ENCODE measurements around the gene ACOX3. TPM values are rescaled to one million over a fixed set of nuclear protein-coding genes. Genes with fewer than 3 reads are reported as not detected.

ACOX3 gene
- total and polyA plus RNA-seq, 9 of the 15 experiments (the other 6 are each of a cell fraction or from before 2014, with no cell fraction given) = 0.68 to 7.3 (median 3.7) TPM

DNA sequence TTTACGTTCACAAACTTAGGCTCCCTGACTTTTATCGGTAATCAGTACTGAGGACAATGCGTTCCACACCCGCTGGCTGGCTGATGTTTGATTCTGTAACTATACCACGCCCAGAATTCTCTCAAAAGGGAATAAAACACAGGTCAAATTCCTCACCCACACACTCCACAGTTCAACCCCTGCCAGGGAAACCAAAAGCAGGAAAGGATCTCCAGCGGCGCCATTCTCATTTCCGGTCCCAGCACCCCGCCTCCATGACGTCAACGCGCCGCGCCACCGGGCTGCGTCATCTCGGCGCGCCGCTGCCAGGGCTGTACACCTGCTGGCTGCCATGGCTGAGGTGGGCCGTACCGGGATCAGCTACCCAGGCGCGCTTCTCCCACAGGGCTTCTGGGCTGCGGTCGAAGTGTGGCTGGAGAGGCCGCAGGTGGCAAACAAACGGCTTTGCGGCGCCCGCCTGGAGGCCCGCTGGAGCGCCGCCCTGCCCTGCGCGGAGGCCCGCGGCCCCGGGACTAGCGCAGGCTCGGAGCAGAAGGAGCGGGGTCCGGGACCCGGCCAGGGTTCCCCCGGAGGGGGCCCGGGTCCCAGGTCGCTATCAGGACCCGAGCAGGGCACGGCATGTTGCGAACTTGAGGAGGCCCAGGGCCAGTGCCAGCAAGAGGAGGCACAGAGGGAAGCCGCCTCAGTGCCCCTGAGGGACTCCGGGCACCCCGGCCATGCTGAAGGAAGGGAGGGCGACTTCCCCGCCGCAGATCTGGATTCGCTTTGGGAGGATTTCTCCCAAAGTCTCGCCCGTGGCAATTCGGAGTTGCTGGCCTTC is at the start of gene ACOX3, which contains the start of gene TRMT44 (continued):
- TF ChIP-seq, protein P1, sequence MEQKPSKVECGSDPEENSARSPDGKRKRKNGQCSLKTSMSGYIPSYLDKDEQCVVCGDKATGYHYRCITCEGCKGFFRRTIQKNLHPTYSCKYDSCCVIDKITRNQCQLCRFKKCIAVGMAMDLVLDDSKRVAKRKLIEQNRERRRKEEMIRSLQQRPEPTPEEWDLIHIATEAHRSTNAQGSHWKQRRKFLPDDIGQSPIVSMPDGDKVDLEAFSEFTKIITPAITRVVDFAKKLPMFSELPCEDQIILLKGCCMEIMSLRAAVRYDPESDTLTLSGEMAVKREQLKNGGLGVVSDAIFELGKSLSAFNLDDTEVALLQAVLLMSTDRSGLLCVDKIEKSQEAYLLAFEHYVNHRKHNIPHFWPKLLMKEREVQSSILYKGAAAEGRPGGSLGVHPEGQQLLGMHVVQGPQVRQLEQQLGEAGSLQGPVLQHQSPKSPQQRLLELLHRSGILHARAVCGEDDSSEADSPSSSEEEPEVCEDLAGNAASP (IDR thresholded peaks at IDR 0.05) = no peak
- no peak for TF ChIP-seq MAFF (IDR thresholded peaks at IDR 0.05; ENCODE audit: low read length)
- peak; percentile 81 for TF ChIP-seq TAF1 (IDR thresholded peaks at IDR 0.05; ENCODE audit: control insufficient read depth, extremely low read depth, insufficient read depth, low read length, severe bottlenecking)
- TF ChIP-seq ZNF143 (CRISPR knock-in tag; IDR thresholded peaks at IDR 0.05) = no peak; the same call in 1 of the 2 replicates
- TF ChIP-seq NR2C2 (CRISPR knock-in tag; IDR thresholded peaks at IDR 0.05) = no peak
- 0 out of 2 replicates have a peak, but pooled peaks have one; percentile 54 for TF ChIP-seq NR2C2 (tag; IDR thresholded peaks at IDR 0.05)
- no peak for TF ChIP-seq ZNF780A (CRISPR knock-in tag; IDR thresholded peaks at IDR 0.05)
- TF ChIP-seq, protein P2, sequence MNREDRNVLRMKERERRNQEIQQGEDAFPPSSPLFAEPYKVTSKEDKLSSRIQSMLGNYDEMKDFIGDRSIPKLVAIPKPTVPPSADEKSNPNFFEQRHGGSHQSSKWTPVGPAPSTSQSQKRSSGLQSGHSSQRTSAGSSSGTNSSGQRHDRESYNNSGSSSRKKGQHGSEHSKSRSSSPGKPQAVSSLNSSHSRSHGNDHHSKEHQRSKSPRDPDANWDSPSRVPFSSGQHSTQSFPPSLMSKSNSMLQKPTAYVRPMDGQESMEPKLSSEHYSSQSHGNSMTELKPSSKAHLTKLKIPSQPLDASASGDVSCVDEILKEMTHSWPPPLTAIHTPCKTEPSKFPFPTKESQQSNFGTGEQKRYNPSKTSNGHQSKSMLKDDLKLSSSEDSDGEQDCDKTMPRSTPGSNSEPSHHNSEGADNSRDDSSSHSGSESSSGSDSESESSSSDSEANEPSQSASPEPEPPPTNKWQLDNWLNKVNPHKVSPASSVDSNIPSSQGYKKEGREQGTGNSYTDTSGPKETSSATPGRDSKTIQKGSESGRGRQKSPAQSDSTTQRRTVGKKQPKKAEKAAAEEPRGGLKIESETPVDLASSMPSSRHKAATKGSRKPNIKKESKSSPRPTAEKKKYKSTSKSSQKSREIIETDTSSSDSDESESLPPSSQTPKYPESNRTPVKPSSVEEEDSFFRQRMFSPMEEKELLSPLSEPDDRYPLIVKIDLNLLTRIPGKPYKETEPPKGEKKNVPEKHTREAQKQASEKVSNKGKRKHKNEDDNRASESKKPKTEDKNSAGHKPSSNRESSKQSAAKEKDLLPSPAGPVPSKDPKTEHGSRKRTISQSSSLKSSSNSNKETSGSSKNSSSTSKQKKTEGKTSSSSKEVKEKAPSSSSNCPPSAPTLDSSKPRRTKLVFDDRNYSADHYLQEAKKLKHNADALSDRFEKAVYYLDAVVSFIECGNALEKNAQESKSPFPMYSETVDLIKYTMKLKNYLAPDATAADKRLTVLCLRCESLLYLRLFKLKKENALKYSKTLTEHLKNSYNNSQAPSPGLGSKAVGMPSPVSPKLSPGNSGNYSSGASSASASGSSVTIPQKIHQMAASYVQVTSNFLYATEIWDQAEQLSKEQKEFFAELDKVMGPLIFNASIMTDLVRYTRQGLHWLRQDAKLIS (CRISPR knock-in tag; IDR thresholded peaks at IDR 0.05) = no peak
- no peak for TF ChIP-seq ZNF311 (CRISPR knock-in tag; IDR thresholded peaks at IDR 0.05)
- TF ChIP-seq KDM4B (IDR thresholded peaks at IDR 0.05; ENCODE audit: borderline replicate concordance in 2 of 2, low read depth in 1 of 2) = no peak
- TF ChIP-seq TEAD1 (CRISPR knock-in tag; IDR thresholded peaks at IDR 0.05) = peak in 1 of 2 experiments; percentile 53; a peak in 2 of 4 replicates
- no peak for TF ChIP-seq STAT5B (CRISPR knock-in tag; IDR thresholded peaks at IDR 0.05)
- TF ChIP-seq, protein P3, sequence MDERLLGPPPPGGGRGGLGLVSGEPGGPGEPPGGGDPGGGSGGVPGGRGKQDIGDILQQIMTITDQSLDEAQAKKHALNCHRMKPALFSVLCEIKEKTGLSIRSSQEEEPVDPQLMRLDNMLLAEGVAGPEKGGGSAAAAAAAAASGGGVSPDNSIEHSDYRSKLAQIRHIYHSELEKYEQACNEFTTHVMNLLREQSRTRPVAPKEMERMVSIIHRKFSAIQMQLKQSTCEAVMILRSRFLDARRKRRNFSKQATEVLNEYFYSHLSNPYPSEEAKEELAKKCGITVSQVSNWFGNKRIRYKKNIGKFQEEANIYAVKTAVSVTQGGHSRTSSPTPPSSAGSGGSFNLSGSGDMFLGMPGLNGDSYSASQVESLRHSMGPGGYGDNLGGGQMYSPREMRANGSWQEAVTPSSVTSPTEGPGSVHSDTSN (CRISPR knock-in tag; IDR thresholded peaks at IDR 0.05; ENCODE audit: low read depth) = no peak
- TF ChIP-seq, protein P3 (tag; conservative IDR thresholded peaks at IDR 0.05; ENCODE audit: low read depth) = no peak; the same call in 1 of the 2 replicates
- TF ChIP-seq RBFOX2 (IDR thresholded peaks at IDR 0.05; ENCODE audit: low read depth, low read length) = peak; percentile 92
- no peak for TF ChIP-seq ZNF354B (CRISPR knock-in tag; IDR thresholded peaks at IDR 0.05)
- TF ChIP-seq, protein P4, sequence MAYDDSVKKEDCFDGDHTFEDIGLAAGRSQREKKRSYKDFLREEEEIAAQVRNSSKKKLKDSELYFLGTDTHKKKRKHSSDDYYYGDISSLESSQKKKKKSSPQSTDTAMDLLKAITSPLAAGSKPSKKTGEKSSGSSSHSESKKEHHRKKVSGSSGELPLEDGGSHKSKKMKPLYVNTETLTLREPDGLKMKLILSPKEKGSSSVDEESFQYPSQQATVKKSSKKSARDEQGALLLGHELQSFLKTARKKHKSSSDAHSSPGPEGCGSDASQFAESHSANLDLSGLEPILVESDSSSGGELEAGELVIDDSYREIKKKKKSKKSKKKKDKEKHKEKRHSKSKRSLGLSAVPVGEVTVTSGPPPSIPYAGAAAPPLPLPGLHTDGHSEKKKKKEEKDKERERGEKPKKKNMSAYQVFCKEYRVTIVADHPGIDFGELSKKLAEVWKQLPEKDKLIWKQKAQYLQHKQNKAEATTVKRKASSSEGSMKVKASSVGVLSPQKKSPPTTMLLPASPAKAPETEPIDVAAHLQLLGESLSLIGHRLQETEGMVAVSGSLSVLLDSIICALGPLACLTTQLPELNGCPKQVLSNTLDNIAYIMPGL (CRISPR knock-in tag; IDR thresholded peaks at IDR 0.05) = no peak

Measured in K562 (cell line).